NB4 (cell line): ENCODE data around the gene MSRB1.

ENCODE experiments used
- DNase-seq: peaks from one replicate; pipeline ENCODE4 v3.0.0; 2010; ENCODE audit warnings: low read depth
- H3K4me3 ChIP-seq: one replicate; pipeline ENCODE4 v1.5.1; 2011; ENCODE audit warnings: mild to moderate bottlenecking, low read depth, low read length, moderate library complexity
- CTCF ChIP-seq: IDR thresholded peaks from one replicate; pipeline ENCODE4 v1.5.1; 2012; ENCODE audit warnings: low read depth, low read length
- MAX ChIP-seq: IDR thresholded peaks from 2 replicates; pipeline ENCODE4 v1.6.1; 2011; ENCODE audit warnings: low read depth, low read length
- MYC ChIP-seq: IDR thresholded peaks from 2 replicates; pipeline ENCODE4 v1.6.1; 2011; ENCODE audit warnings: low read depth, low read length
- POLR2A ChIP-seq: IDR thresholded peaks from 2 replicates; pipeline ENCODE4 v1.6.1; 2011; ENCODE audit warnings: mild to moderate bottlenecking; ENCODE audit not compliant: insufficient read length; ENCODE audit errors: extremely low read depth

MSRB1 gene

GRCh38 chr16:1976216-1976520 is 33.2 kb upstream of the MSRB1 start:
- TF ChIP-seq MYC, result no peak
- TF ChIP-seq POLR2A, result no peak
- TF ChIP-seq MAX, result no peak
- no peak for TF ChIP-seq CTCF
- H3K4me3 ChIP-seq, result no peak overlapping the region
- no peak for DNase-seq

GRCh38 chr16:1975432-1976215 is 32.6 kb upstream of the MSRB1 start:
- TF ChIP-seq CTCF (no peak), MYC (no peak), POLR2A (no peak), MAX (no peak)
- no peak overlapping the region for H3K4me3 ChIP-seq
- no peak for DNase-seq

GRCh38 chr16:1974157-1975070 is 31.4 kb upstream of the MSRB1 start:
- no peak for DNase-seq
- no peak overlapping the region for H3K4me3 ChIP-seq
- TF ChIP-seq MAX (no peak), POLR2A (no peak), MYC (no peak), CTCF (no peak)

- DNase-seq, result no peak
- TF ChIP-seq POLR2A (no peak), MAX (no peak), CTCF (no peak), MYC (no peak)
- no peak overlapping the region for H3K4me3 ChIP-seq
These were observed 30.6 kb upstream of the MSRB1 start for GRCh38 chr16:1973461-1974156.

- TF ChIP-seq MYC (no peak), POLR2A (no peak), CTCF (no peak), MAX (no peak)
- DNase-seq, result peak; percentile 45
- H3K4me3 ChIP-seq, result peak overlapping the region; percentile 79
These were observed 29.5 kb upstream of the MSRB1 start for GRCh38 chr16:1972490-1972877.
